Fibroblast of skin of left biceps (primary cell): ENCODE data around the gene EVA1C.
"Not testable (repeated sequence)": the region's sequence is repeated elsewhere in the genome, so short reads cannot be mapped to it uniquely, and the experiment has no call there.

ENCODE experiments used
- DNase-seq, 2 experiments: peaks; one replicate each; pipeline ENCODE4 v3.0.0-alpha.2; 2013; ENCODE audit warnings: low read depth in 2 of 2

Gene EVA1C

GRCh38 chr21:32530809-32531208 lies 118.3 kb downstream of the EVA1C start:
- not testable (repeated sequence) for DNase-seq

GRCh38 chr21:32531561-32531960 lies 119.1 kb downstream of the EVA1C start:
- not testable (repeated sequence) for DNase-seq

- no peak for DNase-seq
Observed at GRCh38 chr21:32532636-32533035, 120.1 kb downstream of the EVA1C start.

- DNase-seq, result no peak
Observed at GRCh38 chr21:32533053-32533452, 120.5 kb downstream of the EVA1C start.

- no peak for DNase-seq
Observed at GRCh38 chr21:32533611-32534010, 121.1 kb downstream of the EVA1C start.

- no peak for DNase-seq
Observed at GRCh38 chr21:32534113-32534512, 121.6 kb downstream of the EVA1C start.

GRCh38 chr21:32535612-32536011 lies 123.1 kb downstream of the EVA1C start:
- no peak for DNase-seq

GRCh38 chr21:32537569-32537881 lies 125.0 kb downstream of the EVA1C start:
- no peak for DNase-seq

- DNase-seq, result no peak
Observed at GRCh38 chr21:32538147-32538792, 125.8 kb downstream of the EVA1C start.

GRCh38 chr21:32539378-32539777 lies 126.9 kb downstream of the EVA1C start:
- DNase-seq, result no peak

GRCh38 chr21:32543056-32543455 lies 130.6 kb downstream of the EVA1C start:
- DNase-seq, result not testable (repeated sequence)

GRCh38 chr21:32543975-32544374 lies 131.5 kb downstream of the EVA1C start:
- DNase-seq, result no peak

- no peak for DNase-seq
Observed at GRCh38 chr21:32544697-32545096, 132.2 kb downstream of the EVA1C start.

GRCh38 chr21:32545948-32546441 lies 133.5 kb downstream of the EVA1C start:
- no peak for DNase-seq

- no peak for DNase-seq
Observed at GRCh38 chr21:32547018-32547417, 134.5 kb downstream of the EVA1C start.

- no peak for DNase-seq
Observed at GRCh38 chr21:32548978-32549377, 136.5 kb downstream of the EVA1C start.

GRCh38 chr21:32549440-32549839 lies 136.9 kb downstream of the EVA1C start:
- no peak for DNase-seq

- DNase-seq, result no peak
Observed at GRCh38 chr21:32549886-32550285, 137.4 kb downstream of the EVA1C start.

GRCh38 chr21:32554832-32555638 lies 142.5 kb downstream of the EVA1C start:
- no peak for DNase-seq

- DNase-seq, result no peak
Observed at GRCh38 chr21:32558106-32558505, 145.6 kb downstream of the EVA1C start.

GRCh38 chr21:32559006-32559610 lies 146.6 kb downstream of the EVA1C start:
- DNase-seq, result no peak

GRCh38 chr21:32560896-32561295 lies 148.4 kb downstream of the EVA1C start:
- DNase-seq, result no peak

GRCh38 chr21:32561476-32561875 lies 149.0 kb downstream of the EVA1C start:
- not testable (repeated sequence) for DNase-seq
